HG03521 (cell line): ENCODE data around the gene TBL3.

Source experiments
- ATAC-seq: cut with Tn5 transposase; IDR thresholded peaks from one replicate; pipeline ENCODE4 v1.9.1; 2021; ENCODE audit warnings: mild to moderate bottlenecking, moderate library complexity; ENCODE audit not compliant: unreplicated experiment

Gene TBL3

GRCh38 chr16:1963806-1964505 lies 7.9 kb upstream of the TBL3 start:
- peak; percentile 3 for ATAC-seq

GRCh38 chr16:1964506-1965395 lies 7.1 kb upstream of the TBL3 start, which contains the start of gene RPS2:
Gene RPS2, minus strand, starts transcription at chr16:1964826. Its CDS starts 201 bp downstream, at chr16:1964625.
- ATAC-seq: peak; percentile 84

GRCh38 chr16:1965396-1966001 lies 6.4 kb upstream of the TBL3 start:
- no peak for ATAC-seq

GRCh38 chr16:1966460-1966859 lies 5.4 kb upstream of the TBL3 start, which contains the start of gene RNF151:
Gene RNF151, plus strand, starts transcription at chr16:1966856. Its CDS starts 26 bp downstream, at chr16:1966882.
- no peak for ATAC-seq

- ATAC-seq: no peak
Measured at GRCh38 chr16:1968146-1968953, 3.5 kb upstream of the TBL3 start.

- ATAC-seq: peak; percentile 4
Measured at GRCh38 chr16:1972490-1972877, 631 bp downstream of the TBL3 start.

GRCh38 chr16:1973461-1974156 lies 1.8 kb downstream of the TBL3 start:
- no peak for ATAC-seq

- ATAC-seq: no peak
Measured at GRCh38 chr16:1974157-1975070, 2.6 kb downstream of the TBL3 start.

GRCh38 chr16:1975432-1976215 lies 3.8 kb downstream of the TBL3 start:
- no peak for ATAC-seq

GRCh38 chr16:1976216-1976520 lies 4.3 kb downstream of the TBL3 start:
- ATAC-seq: no peak

- no peak for ATAC-seq
Measured at GRCh38 chr16:1976951-1977874, 5.4 kb downstream of the TBL3 start.

- ATAC-seq: no peak
Measured at GRCh38 chr16:1977875-1978268, 6.0 kb downstream of the TBL3 start.

GRCh38 chr16:1978476-1979120 lies 6.7 kb downstream of the TBL3 start:
- no peak for ATAC-seq

GRCh38 chr16:1979271-1980029 lies 7.6 kb downstream of the TBL3 start:
- ATAC-seq: no peak

- ATAC-seq: no peak
Measured at GRCh38 chr16:1980030-1980769, 8.3 kb downstream of the TBL3 start.

- no peak for ATAC-seq
Measured at GRCh38 chr16:1980770-1981087, 8.9 kb downstream of the TBL3 start.
